Neural cell (in vitro differentiated cells): Measurements from ENCODE around the gene RGS3. TPM values are rescaled to one million over a fixed set of nuclear protein-coding genes. Genes with fewer than 3 reads are reported as not detected.

Experiments used
- H2AFZ ChIP-seq: fragments of 200-600, 300-800 bp; sonication (generic), shearing (Covaris generic); 2 replicates; pipeline ENCODE4 v1.6.0; 2014; ENCODE audit warnings: low read depth, mild to moderate bottlenecking, antibody characterized with exemption, low read length, moderate library complexity
- H3F3A ChIP-seq: fragments of 200-600 bp; shearing (Covaris generic); 2 replicates; pipeline ENCODE4 v1.6.1; 2016; ENCODE audit warnings: mild to moderate bottlenecking, moderate library complexity, mixed read lengths, antibody characterized with exemption, low read length; ENCODE audit not compliant: insufficient read depth, poor library complexity, severe bottlenecking
- H3K27ac ChIP-seq: fragments of 200-600, 300-800 bp; sonication (generic), shearing (Covaris generic); 2 replicates; pipeline ENCODE4 v1.5.1; 2014; ENCODE audit warnings: mild to moderate bottlenecking, low read length, moderate library complexity
- H3K27me3 ChIP-seq: fragments of 300-800, 200-600 bp; sonication (generic), shearing (Covaris generic); 2 replicates; pipeline ENCODE4 v1.6.0; 2014; ENCODE audit warnings: mild to moderate bottlenecking, low read depth, low read length, moderate library complexity; ENCODE audit not compliant: insufficient read depth
- H3K36me3 ChIP-seq: fragments of 300-800, 200-600 bp; sonication (generic), shearing (Covaris generic); 2 replicates; pipeline ENCODE4 v1.5.1; 2014; ENCODE audit warnings: mild to moderate bottlenecking, antibody characterized with exemption, low read length, moderate library complexity; ENCODE audit not compliant: insufficient read depth
- H3K4me2 ChIP-seq: fragments of 300-800, 200-600 bp; sonication (generic), shearing (Covaris generic); 2 replicates; pipeline ENCODE4 v1.6.0; 2014; ENCODE audit warnings: mild to moderate bottlenecking, low read length
- H3K4me3 ChIP-seq: fragments of 300-800, 200-600 bp; sonication (generic), shearing (Covaris generic); 2 replicates; pipeline ENCODE4 v1.5.1; 2014; ENCODE audit warnings: mild to moderate bottlenecking, low read length, moderate library complexity
- H3K79me2 ChIP-seq: fragments of 200-600 bp; shearing (Covaris generic); replicated peaks from 2 replicates; pipeline ENCODE4 v1.6.0; 2014; ENCODE audit warnings: mild to moderate bottlenecking, low read length, moderate library complexity; ENCODE audit not compliant: insufficient read depth
- H3K9ac ChIP-seq: fragments of 300-800, 200-600 bp; sonication (generic), shearing (Covaris generic); 2 replicates; pipeline ENCODE4 v1.6.1; 2016; ENCODE audit warnings: mild to moderate bottlenecking, low read length, mixed read lengths
- H3K9me2 ChIP-seq: fragments of 200-600 bp; shearing (Covaris generic); 2 replicates; pipeline ENCODE4 v1.6.1; 2016; ENCODE audit warnings: mild to moderate bottlenecking, low read length, mixed read lengths; ENCODE audit not compliant: insufficient read depth
- H3K9me3 ChIP-seq: fragments of 200-600, 300-800 bp; sonication (generic), shearing (Covaris generic); 2 replicates; pipeline ENCODE4 v1.6.1; 2016; ENCODE audit warnings: mild to moderate bottlenecking, mixed run types, low read length, moderate library complexity, mixed read lengths
- H4K20me1 ChIP-seq: fragments of 200-600 bp; shearing (Covaris generic); 2 replicates; pipeline ENCODE4 v1.6.1; 2016; ENCODE audit warnings: mild to moderate bottlenecking, mixed run types; ENCODE audit not compliant: insufficient read depth
- CTCF ChIP-seq: fragments of 450-650 bp; IDR thresholded peaks from 2 replicates; pipeline ENCODE4 v1.5.1; 2014; ENCODE audit warnings: antibody characterized with exemption, mild to moderate bottlenecking, moderate library complexity; ENCODE audit not compliant: poor library complexity, severe bottlenecking
- EP300 ChIP-seq: fragments of 450-650 bp; conservative IDR thresholded peaks from 2 replicates; pipeline ENCODE4 v1.6.1; 2014; ENCODE audit warnings: antibody characterized with exemption, mild to moderate bottlenecking, moderate library complexity; ENCODE audit not compliant: poor library complexity, severe bottlenecking
- EZH2 ChIP-seq: fragments of 200-600, 300-800 bp; shearing (Covaris generic), sonication (generic); IDR thresholded peaks from 2 replicates; pipeline ENCODE4 v1.6.1; 2014; ENCODE audit warnings: antibody characterized with exemption, low read length, borderline replicate concordance, mild to moderate bottlenecking; ENCODE audit not compliant: insufficient read depth, poor library complexity, severe bottlenecking
- MXI1 ChIP-seq: fragments of 450-650 bp; conservative IDR thresholded peaks from 2 replicates; pipeline ENCODE4 v1.6.1; 2014; ENCODE audit warnings: antibody characterized with exemption, mild to moderate bottlenecking; ENCODE audit not compliant: poor library complexity, severe bottlenecking
- POLR2AphosphoS5 ChIP-seq: IDR thresholded peaks from 2 replicates; pipeline ENCODE4 v1.6.1; 2012
- RAD21 ChIP-seq: fragments of 450-650 bp; conservative IDR thresholded peaks from 2 replicates; pipeline ENCODE4 v1.6.1; 2014; ENCODE audit warnings: antibody characterized with exemption, mild to moderate bottlenecking, moderate library complexity
- REST ChIP-seq: IDR thresholded peaks from 2 replicates; pipeline ENCODE4 v1.6.1; 2012; ENCODE audit warnings: borderline replicate concordance
- SMC3 ChIP-seq: fragments of 450-650 bp; conservative IDR thresholded peaks from 2 replicates; pipeline ENCODE4 v1.6.1; 2014; ENCODE audit warnings: antibody characterized with exemption, mild to moderate bottlenecking, moderate library complexity; ENCODE audit not compliant: poor library complexity
- TAF1 ChIP-seq: IDR thresholded peaks from 2 replicates; pipeline ENCODE4 v1.6.1; 2012; ENCODE audit warnings: low read depth
- polyA plus RNA-seq: library from polyadenylated mRNA; depleted of rRNA; stranded (reverse); fragments of >200 nt; gene quantifications from 2 replicates; pipeline ENCODE4 v1.2.3, GENCODE V29; 2014

Gene RGS3
- polyA plus RNA-seq, 1 donor from 2014 or later = 25.3 TPM

DNA sequence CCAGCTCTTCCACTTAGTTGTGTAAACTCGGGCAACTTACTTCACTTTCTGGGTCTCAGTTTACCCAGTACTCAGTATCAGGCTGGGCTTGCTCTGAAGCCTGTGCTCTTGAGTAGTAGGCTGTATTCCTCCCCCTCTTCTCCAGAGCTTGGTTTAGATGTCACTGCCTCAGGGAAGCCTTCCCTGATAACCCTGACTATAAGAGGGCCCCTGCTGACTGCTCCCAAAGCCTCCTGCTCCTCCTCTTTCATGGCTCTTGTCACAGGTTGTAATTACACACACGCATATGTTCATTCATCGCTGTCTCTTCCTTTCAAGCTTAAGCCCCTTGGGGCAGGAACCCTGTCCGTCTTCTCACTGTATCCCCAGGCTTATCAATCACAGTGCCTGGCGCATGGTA lies 140.2 kb downstream of the RGS3 start:
- Histone ChIP-seq H2AFZ (no peak overlapping the region), H3K4me2 (no peak overlapping the region)

GRCh38 chr9:113604393-113604792 lies 140.9 kb downstream of the RGS3 start:
- Histone ChIP-seq H3K9me2 (no peaks in the 10 kb centered on the region), H3K79me2 (no peaks in the 10 kb centered on the region), H3K27ac (no peak overlapping the region), H3K4me2 (no peak overlapping the region), H2AFZ (no peak overlapping the region), H3F3A (no peaks in the 10 kb centered on the region), H4K20me1 (no peaks in the 10 kb centered on the region), H3K4me3 (no peak overlapping the region), H3K27me3 (no peaks in the 10 kb centered on the region), H3K36me3 (no peaks in the 10 kb centered on the region), H3K9ac (no peak overlapping the region), H3K9me3 (no peaks in the 10 kb centered on the region)
- TF ChIP-seq SMC3 (no peak), MXI1 (no peak), EP300 (no peak), RAD21 (no peak), CTCF (no peak), TAF1 (no peak), EZH2 (no peak), POLR2AphosphoS5 (no peak)

More for the DNA sequence above, 140.2 kb downstream of the RGS3 start:
- H3K27ac ChIP-seq = no peak overlapping the region
- H3K27me3 ChIP-seq = no peaks in the 10 kb centered on the region
- no peaks in the 10 kb centered on the region for H3K36me3 ChIP-seq
- no peaks in the 10 kb centered on the region for H4K20me1 ChIP-seq
- no peaks in the 10 kb centered on the region for H3K79me2 ChIP-seq
- no peak overlapping the region for H3K4me3 ChIP-seq
- no peaks in the 10 kb centered on the region for H3K9me3 ChIP-seq
- TF ChIP-seq EZH2 = no peak
- TF ChIP-seq CTCF = no peak
- no peak for TF ChIP-seq REST
- no peak for TF ChIP-seq TAF1
- TF ChIP-seq POLR2AphosphoS5 = no peak
- TF ChIP-seq SMC3 = no peak
- TF ChIP-seq EP300 = no peak
- H3K9me2 ChIP-seq = no peaks in the 10 kb centered on the region
- H3K9ac ChIP-seq = no peak overlapping the region
- no peaks in the 10 kb centered on the region for H3F3A ChIP-seq
